Astrocyte (in vitro differentiated cells and primary cell): ENCODE measurements around the gene ELMO3.

Experiments used
- CTCF ChIP-seq: IDR thresholded peaks from 2 replicates; pipeline ENCODE4 v1.5.1; 2011; ENCODE audit warnings: low read depth, mild to moderate bottlenecking, inconsistent platforms, low read length, moderate library complexity; ENCODE audit not compliant: insufficient read depth
- EZH2 ChIP-seq: IDR thresholded peaks from 2 replicates; pipeline ENCODE4 v1.6.1; 2012; ENCODE audit warnings: mild to moderate bottlenecking, low read length, inconsistent platforms; ENCODE audit not compliant: insufficient read depth

DNA sequence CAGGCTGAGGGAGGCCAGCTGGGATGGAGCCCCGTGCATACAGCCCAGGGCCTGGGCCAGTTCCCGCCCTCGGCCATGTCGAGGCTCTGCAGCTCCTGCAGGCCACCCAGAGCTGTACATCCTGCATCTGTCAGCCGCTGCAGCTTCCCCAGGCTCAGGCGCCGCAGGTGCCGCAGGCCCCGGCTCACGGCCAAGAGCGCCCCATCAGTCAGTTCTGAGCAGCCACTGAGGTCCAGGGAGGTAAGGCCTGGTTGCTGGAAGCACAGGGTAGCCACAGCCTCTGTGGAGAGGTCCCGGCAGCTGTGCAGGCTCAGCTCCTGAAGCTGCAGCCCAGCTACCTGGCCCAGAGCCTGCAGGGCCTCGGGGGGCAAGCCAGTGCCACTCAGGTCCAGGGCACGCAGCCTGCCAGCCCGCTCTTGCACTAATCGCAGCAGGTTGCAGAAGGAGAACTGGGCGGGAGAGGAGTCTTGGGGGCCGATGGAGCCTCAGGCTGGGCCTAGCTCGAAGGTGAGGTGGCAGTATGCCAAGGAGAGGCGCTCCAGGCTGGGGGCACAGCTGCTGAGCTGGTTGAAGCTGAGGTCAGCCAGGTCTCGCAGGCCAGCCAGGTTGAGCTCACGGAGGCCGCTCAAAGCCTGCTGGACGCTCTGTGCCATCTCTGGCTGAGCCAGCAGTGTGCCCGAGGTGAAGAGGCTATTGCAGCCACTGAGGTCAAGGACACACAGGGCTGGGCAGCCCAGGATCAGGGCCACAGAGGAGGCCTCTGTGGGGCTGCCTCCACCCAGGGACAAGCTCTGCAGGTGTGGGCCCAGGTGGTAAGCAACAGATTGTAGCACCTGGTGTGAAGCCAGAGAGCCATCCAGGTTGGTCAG, 11.4 kb downstream of the ELMO3 start:
- no peak for TF ChIP-seq CTCF
- no peak for TF ChIP-seq EZH2
